Panc1 (cell line): Measurements from ENCODE around the gene NR2C2. TPM values are rescaled to one million over a fixed set of nuclear protein-coding genes. Genes with fewer than 3 reads are reported as not detected.

Source experiments
- ATAC-seq: fragments of 200-7000 bp; cut with Tn5 transposase; 2 replicates; pipeline ENCODE4 v1.9.1; 2020; ENCODE audit warnings: mild to moderate bottlenecking, moderate library complexity
- BruUV-seq: library from RNA; stranded (reverse); fragments of 400-500 nt; replicated peaks from 2 replicates; lab custom pipeline; 2021; lab: Mats Ljungman, UMichigan
- CTCF ChIA-PET: fragments of 300-600 bp; sonication (Branson Sonifier 250); formaldehyde crosslinking; loops from one replicate; lab custom pipeline; 2022; ENCODE audit warnings: antibody characterized with exemption; lab: Charles Lee
- POLR2A ChIA-PET: fragments of 300-600 bp; sonication (Branson Sonifier 250); formaldehyde crosslinking; loops from one replicate; lab custom pipeline; 2022; ENCODE audit warnings: antibody characterized with exemption; lab: Charles Lee
- DNase-seq: peaks from one replicate; pipeline ENCODE4 v3.0.0-alpha.2; 2010; ENCODE audit warnings: low read depth, low spot score
- H3K27ac ChIP-seq: 2 replicates; pipeline ENCODE4 v1.5.1; 2011; ENCODE audit warnings: mild to moderate bottlenecking, low read length, inconsistent platforms
- H3K27me3 ChIP-seq: fragments of 200-500 bp; sonication (Bioruptor generic); 2 replicates; pipeline ENCODE4 v1.6.0; 2014; ENCODE audit warnings: low read length, inconsistent platforms; ENCODE audit not compliant: control insufficient read depth, insufficient read depth
- H3K36me3 ChIP-seq: fragments of 200-500 bp; sonication (Bioruptor generic); 2 replicates; pipeline ENCODE4 v1.5.1; 2014; ENCODE audit warnings: inconsistent platforms, mild to moderate bottlenecking, low read length, moderate library complexity; ENCODE audit not compliant: control insufficient read depth, insufficient read depth
- H3K4me1 ChIP-seq: 2 replicates; pipeline ENCODE4 v1.5.1; 2011; ENCODE audit warnings: inconsistent platforms, mild to moderate bottlenecking, low read length, moderate library complexity; ENCODE audit not compliant: control insufficient read depth, insufficient read depth
- H3K4me3 ChIP-seq, 2 experiments: 2 replicates each; pipeline ENCODE4 v1.5.1; 2011 to 2012; ENCODE audit warnings: low read depth in 2 of 2, low read length in 2 of 2, mild to moderate bottlenecking in 2 of 2, inconsistent platforms in 1 of 2, moderate library complexity in 1 of 2
- H3K9me3 ChIP-seq: fragments of 200-500 bp; sonication (Bioruptor generic); 2 replicates; pipeline ENCODE4 v1.5.1; 2014; ENCODE audit warnings: low read depth, mild to moderate bottlenecking, inconsistent platforms, low read length, moderate library complexity; ENCODE audit not compliant: control insufficient read depth, insufficient read depth
- POLR2AphosphoS5 ChIP-seq: IDR thresholded peaks from 2 replicates; pipeline ENCODE4 v1.6.1; 2012; ENCODE audit warnings: mild to moderate bottlenecking, low read depth, low read length, moderate library complexity
- REST ChIP-seq, 2 experiments: IDR thresholded peaks; 2 replicates each; pipeline ENCODE4 v1.6.1; 2011 to 2012; ENCODE audit warnings: low read depth in 2 of 2, control low read depth in 1 of 2, low read length in 1 of 2, mild to moderate bottlenecking in 1 of 2, moderate library complexity in 1 of 2; ENCODE audit not compliant: insufficient read depth in 1 of 2
- SIN3A ChIP-seq: IDR thresholded peaks from 2 replicates; pipeline ENCODE4 v1.6.1; 2012; ENCODE audit warnings: low read depth, mild to moderate bottlenecking, low read length, moderate library complexity, borderline replicate concordance; ENCODE audit not compliant: insufficient read depth
- TCF7L2 ChIP-seq: IDR thresholded peaks from 2 replicates; pipeline ENCODE4 v1.6.1; 2011; ENCODE audit warnings: mild to moderate bottlenecking, low read depth, low read length, inconsistent platforms
- in situ Hi-C: cut with HindIII; loops from 2 replicates; pipeline ENCODE4 v1.10.0; 2016; ENCODE audit warnings: low sequenced_read_pairs, low pct_unique_long_range_greater_than_20kb
- intact Hi-C: fragments of 100-400 bp; cut with micrococcal nuclease; formaldehyde crosslinking; loops from one replicate; pipeline ENCODE4 v1.10.0; 2022; ENCODE audit not compliant: unreplicated experiment
- total RNA-seq: library from RNA; stranded (reverse); gene quantifications from one replicate; pipeline ENCODE4 v1.2.1, GENCODE V29; 2021; ENCODE audit not compliant: unreplicated experiment
- TF ChIP-seq, protein P1 (sequence below): fragments of 450-650 bp; IDR thresholded peaks from 2 replicates; pipeline ENCODE4 v1.5.1; 2017; ENCODE audit warnings: mild to moderate bottlenecking

The NR2C2 gene
- total RNA-seq, 1 experiment from 2014 or later, result 30.6 TPM

DNA sequence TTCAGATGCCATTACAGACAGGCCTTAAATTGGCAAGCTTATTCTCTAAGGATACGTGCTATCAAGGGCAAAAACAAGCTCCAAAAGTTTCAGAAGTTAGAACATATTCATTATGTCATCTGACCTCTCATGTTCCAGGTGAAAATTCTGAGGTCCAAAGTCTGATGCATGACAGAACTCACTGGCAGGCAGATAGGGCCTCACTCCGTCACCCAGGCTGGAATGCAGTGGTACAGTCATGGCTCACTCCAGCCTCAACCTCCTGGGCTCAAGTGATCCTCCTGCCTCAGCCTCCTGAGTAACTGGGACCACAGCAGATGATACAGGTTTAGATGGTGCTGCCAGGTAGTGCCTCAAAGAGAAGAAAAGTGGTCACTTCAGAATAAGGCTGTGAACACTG is 102.2 kb downstream of the NR2C2 start:
- Histone ChIP-seq H3K27ac (no peak overlapping the region), H3K9me3 (no peaks in the 10 kb centered on the region), H3K27me3 (no peaks in the 10 kb centered on the region), H3K36me3 (peaks cover 16% of the 10 kb centered on the region; the same call in 1 of the 2 replicates), H3K4me1 (no peaks in the 10 kb centered on the region; the same call in 1 of the 2 replicates), H3K4me3 (no peak overlapping the region)
- ATAC-seq (no peak), DNase-seq (no peak)
- in situ Hi-C loops, result no loop called here
- TF ChIP-seq, protein P1, sequence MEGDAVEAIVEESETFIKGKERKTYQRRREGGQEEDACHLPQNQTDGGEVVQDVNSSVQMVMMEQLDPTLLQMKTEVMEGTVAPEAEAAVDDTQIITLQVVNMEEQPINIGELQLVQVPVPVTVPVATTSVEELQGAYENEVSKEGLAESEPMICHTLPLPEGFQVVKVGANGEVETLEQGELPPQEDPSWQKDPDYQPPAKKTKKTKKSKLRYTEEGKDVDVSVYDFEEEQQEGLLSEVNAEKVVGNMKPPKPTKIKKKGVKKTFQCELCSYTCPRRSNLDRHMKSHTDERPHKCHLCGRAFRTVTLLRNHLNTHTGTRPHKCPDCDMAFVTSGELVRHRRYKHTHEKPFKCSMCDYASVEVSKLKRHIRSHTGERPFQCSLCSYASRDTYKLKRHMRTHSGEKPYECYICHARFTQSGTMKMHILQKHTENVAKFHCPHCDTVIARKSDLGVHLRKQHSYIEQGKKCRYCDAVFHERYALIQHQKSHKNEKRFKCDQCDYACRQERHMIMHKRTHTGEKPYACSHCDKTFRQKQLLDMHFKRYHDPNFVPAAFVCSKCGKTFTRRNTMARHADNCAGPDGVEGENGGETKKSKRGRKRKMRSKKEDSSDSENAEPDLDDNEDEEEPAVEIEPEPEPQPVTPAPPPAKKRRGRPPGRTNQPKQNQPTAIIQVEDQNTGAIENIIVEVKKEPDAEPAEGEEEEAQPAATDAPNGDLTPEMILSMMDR, result no peak
- TF ChIP-seq POLR2AphosphoS5 (no peak), REST (IDR thresholded peaks at IDR 0.05; ENCODE audit: insufficient read depth in 1 of 2, low read depth in 2 of 2, low read length in 1 of 2) (no peak), SIN3A (no peak), TCF7L2 (no peak)
- POLR2A ChIA-PET, result no interaction called here
- no TSS peak for BruUV-seq
- intact Hi-C loops, result no loop called here
- CTCF ChIA-PET, result no interaction called here

GRCh38 chr3:15050405-15051092 is 103.2 kb downstream of the NR2C2 start:
- H3K4me3 ChIP-seq, result no peak overlapping the region
- DNase-seq (no peak), ATAC-seq (no peak)
- CTCF ChIA-PET, result no interaction called here
- intact Hi-C loops, result no loop called here
- no peaks in the 10 kb centered on the region for H3K9me3 ChIP-seq
- TF ChIP-seq SIN3A (no peak), TCF7L2 (no peak), REST (IDR thresholded peaks at IDR 0.05; ENCODE audit: insufficient read depth in 1 of 2, low read depth in 2 of 2, low read length in 1 of 2) (no peak)
- POLR2A ChIA-PET, result no interaction called here
- no peak overlapping the region for H3K27ac ChIP-seq
- H3K36me3 ChIP-seq, result peaks cover 16% of the 10 kb centered on the region; the same call in 1 of the 2 replicates
- BruUV-seq, result no TSS peak
- no peaks in the 10 kb centered on the region; the same call in 1 of the 2 replicates for H3K4me1 ChIP-seq
- H3K27me3 ChIP-seq, result no peaks in the 10 kb centered on the region
- in situ Hi-C loops, result no loop called here
